D721Med (cell line): ENCODE data around the gene EMP3.
"Not testable (repeated sequence)": the region's sequence is repeated elsewhere in the genome, so short reads cannot be mapped to it uniquely, and the experiment has no call there.

Source experiments
- DNase-seq: peaks from one replicate; pipeline ENCODE4 v3.0.0; 2011; ENCODE audit warnings: low spot score; ENCODE audit not compliant: insufficient read length
- FAIRE-seq: peaks from 2 replicates; lab custom pipeline; 2011; peaks lifted over from hg19 to GRCh38; lab: Jason Lieb, UNC
- TF ChIP-seq, protein P1 (sequence below): IDR thresholded peaks from 2 replicates; pipeline ENCODE4 v1.5.1; 2012; ENCODE audit warnings: mild to moderate bottlenecking, control low read depth; ENCODE audit not compliant: insufficient read depth; ENCODE audit errors: missing control alignments

Gene EMP3

DNA sequence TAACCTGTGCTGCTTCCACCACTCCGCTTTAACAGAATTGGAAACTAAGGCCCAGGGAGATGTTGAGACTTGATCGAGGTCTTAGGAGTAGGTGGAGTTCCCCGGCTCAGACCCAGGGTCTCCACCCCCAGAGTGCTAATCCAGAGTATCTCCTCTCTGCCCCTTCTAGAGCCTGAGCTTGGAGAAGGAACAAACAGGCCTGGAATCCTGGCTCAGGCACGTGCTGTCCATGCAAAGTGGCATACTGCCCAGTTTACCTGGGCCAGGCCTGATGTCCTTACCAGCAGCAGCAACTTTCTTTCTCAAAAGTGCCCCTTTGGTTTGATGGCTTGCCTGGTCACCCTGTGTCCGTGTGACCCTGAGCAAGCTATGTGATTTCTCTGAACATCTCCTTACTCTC lies 42.5 kb downstream of the EMP3 start:
- DNase-seq: no peak
- no peak for FAIRE-seq
- TF ChIP-seq, protein P1, sequence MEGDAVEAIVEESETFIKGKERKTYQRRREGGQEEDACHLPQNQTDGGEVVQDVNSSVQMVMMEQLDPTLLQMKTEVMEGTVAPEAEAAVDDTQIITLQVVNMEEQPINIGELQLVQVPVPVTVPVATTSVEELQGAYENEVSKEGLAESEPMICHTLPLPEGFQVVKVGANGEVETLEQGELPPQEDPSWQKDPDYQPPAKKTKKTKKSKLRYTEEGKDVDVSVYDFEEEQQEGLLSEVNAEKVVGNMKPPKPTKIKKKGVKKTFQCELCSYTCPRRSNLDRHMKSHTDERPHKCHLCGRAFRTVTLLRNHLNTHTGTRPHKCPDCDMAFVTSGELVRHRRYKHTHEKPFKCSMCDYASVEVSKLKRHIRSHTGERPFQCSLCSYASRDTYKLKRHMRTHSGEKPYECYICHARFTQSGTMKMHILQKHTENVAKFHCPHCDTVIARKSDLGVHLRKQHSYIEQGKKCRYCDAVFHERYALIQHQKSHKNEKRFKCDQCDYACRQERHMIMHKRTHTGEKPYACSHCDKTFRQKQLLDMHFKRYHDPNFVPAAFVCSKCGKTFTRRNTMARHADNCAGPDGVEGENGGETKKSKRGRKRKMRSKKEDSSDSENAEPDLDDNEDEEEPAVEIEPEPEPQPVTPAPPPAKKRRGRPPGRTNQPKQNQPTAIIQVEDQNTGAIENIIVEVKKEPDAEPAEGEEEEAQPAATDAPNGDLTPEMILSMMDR: no peak

DNA sequence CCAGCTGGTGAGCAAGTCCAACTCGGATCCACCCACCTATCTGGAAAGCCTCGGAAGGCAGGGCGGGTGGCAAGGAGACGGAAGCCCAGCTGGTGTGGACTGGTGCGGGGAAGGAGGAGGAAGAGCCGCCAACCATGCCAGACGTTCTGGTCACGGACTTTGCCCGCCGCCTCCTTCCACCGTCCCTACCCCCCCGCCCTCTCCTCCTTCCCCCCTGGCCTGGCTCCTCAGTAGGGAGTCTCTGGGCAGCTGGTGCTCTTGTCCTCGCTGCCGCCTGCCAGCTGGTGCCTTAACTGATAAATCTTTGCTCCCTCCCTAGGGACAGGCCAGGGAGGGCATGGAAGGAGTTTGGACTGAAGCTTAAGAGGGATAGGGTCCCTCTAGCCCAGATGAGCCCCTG lies 43.6 kb downstream of the EMP3 start:
- FAIRE-seq: no peak
- DNase-seq: no peak
- TF ChIP-seq, protein P1: no peak

DNA sequence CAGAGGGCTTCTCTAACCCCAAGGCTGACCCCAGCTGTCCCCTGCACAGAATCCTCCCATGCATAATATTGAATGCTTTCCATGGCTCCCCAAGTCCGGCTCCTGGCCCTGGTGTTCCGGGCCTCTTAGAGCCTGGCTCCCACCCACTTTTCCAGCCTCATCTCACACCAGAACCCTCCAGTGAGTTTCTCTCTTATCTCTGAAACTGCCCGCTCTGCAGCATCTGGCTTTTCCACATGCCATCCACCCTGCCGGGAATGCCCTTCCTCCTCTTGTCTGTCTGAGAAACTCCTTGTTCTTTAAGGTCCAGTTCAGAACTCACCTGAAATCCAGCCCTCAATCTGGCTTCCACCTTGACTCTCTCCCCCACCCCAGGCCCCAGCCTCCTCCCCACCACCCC lies 45.6 kb downstream of the EMP3 start:
- TF ChIP-seq, protein P1: no peak
- DNase-seq (no peak), FAIRE-seq (no peak)

DNA sequence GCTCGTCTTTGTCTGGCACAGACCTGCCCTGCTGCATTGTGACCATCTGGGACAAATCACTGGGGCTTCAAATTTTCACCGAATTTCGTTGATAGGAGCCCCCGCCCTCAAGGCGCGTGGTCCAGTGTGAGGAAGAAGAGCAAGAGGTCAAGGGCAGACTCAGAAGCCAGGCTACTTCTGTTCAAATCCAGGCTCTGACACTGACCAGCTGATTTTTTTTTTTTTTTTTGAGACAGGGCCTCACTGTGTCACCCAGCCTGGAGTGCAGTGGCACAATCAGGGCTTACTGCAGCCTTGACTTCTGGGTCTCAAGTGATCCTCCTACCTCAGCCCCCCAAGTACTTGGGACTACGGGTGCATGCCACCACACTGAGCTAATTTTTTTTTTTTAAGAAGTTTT lies 46.0 kb downstream of the EMP3 start:
- no peak for DNase-seq
- FAIRE-seq: no peak

DNA sequence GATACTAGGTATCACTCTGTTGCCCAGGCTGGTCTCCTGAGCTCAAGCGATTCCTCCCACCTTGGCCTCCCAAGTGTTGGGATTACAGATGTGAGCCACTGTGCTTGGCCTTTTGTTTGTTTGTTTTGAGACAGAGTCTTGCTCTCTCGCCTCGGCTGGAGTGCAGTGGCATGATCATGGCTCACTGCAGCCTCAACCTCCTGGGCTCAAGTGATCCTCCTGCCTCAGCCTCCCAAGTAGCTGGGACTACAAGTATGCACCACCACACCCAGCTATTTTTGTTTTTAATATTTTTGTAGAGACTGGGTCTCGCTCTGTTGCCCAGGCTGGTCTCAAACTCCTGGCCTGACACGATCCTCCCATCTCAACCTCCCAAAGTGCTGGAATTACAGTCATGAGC lies 46.4 kb downstream of the EMP3 start:
- DNase-seq, FAIRE-seq: not testable (repeated sequence)

More for the DNA sequence above, 46.0 kb downstream of the EMP3 start:
- TF ChIP-seq, protein P1: no peak

DNA sequence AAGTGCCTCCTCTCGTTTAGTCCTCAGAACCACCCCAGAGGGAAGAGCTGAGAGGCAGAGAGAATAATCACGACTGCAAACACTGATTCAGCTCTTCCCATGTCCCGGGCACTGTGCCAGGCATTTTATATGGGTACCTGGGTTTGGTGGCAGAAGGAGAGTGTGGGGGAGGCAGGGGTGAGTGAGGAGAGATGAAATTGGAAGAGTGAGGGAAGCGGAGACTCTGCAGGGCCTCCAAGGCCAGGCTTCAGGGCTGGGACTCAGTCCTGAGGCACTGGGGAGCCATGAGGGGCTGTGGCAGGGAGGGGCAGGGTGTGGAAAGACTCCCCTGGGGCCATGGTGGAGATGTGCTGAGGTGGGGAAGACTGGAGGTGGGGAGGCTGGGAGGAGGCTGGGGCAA lies 47.6 kb downstream of the EMP3 start:
- TF ChIP-seq, protein P1: no peak
- FAIRE-seq: no peak
- no peak for DNase-seq

DNA sequence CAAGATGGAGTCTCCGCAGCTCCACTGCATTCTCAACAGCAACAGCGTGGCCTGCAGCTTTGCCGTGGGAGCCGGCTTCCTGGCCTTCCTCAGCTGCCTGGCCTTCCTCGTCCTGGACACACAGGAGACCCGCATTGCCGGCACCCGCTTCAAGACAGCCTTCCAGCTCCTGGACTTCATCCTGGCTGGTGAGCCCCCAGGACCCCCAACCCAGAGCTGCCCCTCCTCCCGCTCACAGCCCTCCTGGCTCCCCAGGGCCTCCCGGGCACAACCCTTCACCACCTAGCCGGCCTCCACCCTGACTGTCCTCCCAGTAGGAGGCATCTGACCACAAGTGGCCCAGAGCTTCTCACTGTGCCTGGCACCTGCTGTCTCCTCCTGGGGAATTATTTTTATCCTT lies 48.2 kb downstream of the EMP3 start:
- TF ChIP-seq, protein P1: no peak
- no peak for DNase-seq
- no peak for FAIRE-seq

DNA sequence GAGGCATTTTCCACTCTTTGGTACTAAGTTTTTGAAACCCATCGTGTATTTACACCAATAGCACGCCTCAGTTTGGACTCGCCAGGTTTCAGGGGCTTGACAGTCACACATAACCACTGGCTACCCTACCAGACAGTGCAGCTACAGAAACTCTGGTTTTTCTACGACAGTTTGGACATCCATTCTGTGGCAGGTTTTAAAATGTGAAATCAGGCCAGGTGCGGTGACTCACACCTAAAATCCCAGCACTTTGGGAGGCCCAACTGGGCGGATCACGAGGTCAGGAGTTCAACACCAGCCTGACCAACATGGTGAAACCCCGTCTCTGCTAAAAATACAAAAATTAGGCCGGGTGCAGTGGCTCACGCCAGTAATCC lies 52.8 kb downstream of the EMP3 start:
- DNase-seq (no peak), FAIRE-seq (no peak)
- TF ChIP-seq, protein P1: no peak
